ENCODE data around the gene SPATA33.
"Not testable (repeated sequence)": the region's sequence is repeated elsewhere in the genome, so short reads cannot be mapped to it uniquely, and the experiment has no call there.

GRCh38 chr16:89664238-89664637 is 6.6 kb downstream of the SPATA33 start:
- not testable (repeated sequence) for TF ChIP-seq CTCF, POLR2A (IDR thresholded peaks at IDR 0.05)

Data from right lobe of liver (tissue), 4 donors.